Measurements from ENCODE around the gene ZNF202. TPM values are rescaled to one million over a fixed set of nuclear protein-coding genes. Genes with fewer than 3 reads are reported as not detected.

ZNF202 gene
- total RNA-seq, 2 donors from 2014 or later: 25.0 to 28.8 TPM

DNA sequence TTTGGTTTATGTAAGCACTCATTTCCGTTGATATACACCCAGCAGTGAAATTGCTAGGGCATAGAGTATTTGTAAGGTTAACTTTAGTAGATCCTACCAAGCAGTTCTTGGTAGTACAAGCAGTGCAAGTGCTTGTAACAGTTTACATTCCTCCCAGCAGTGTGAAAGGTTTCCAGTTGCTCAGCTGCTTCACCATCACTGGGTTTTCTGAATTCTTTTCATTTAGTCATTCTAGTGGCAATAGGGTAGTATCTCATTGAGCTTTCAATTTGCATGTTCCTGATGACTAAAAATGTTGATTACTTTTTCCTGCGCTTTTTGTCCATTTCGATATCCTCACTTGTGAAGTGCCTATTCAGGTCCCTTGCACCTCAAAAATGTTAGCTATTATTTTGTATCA, 34.3 kb downstream of the ZNF202 start:
- no peaks in the 10 kb centered on the region for H3K9me3 ChIP-seq (ENCODE audit: control insufficient read depth, low read length)
- H3K4me3 ChIP-seq (ENCODE audit: low read length): no peak overlapping the region
- H3K27ac Mint-ChIP-seq: no peak overlapping the region
- peaks cover 16% of the 10 kb centered on the region for H3K4me1 Mint-ChIP-seq
- H3K4me3 Mint-ChIP-seq: no peak overlapping the region
- DNase-seq: no peak
- H3K36me3 Mint-ChIP-seq (ENCODE audit: low read depth): no peaks in the 10 kb centered on the region
- H3K4me1 ChIP-seq (ENCODE audit: control insufficient read depth, insufficient read depth, low read length): no peaks in the 10 kb centered on the region
- TF ChIP-seq, protein P1, sequence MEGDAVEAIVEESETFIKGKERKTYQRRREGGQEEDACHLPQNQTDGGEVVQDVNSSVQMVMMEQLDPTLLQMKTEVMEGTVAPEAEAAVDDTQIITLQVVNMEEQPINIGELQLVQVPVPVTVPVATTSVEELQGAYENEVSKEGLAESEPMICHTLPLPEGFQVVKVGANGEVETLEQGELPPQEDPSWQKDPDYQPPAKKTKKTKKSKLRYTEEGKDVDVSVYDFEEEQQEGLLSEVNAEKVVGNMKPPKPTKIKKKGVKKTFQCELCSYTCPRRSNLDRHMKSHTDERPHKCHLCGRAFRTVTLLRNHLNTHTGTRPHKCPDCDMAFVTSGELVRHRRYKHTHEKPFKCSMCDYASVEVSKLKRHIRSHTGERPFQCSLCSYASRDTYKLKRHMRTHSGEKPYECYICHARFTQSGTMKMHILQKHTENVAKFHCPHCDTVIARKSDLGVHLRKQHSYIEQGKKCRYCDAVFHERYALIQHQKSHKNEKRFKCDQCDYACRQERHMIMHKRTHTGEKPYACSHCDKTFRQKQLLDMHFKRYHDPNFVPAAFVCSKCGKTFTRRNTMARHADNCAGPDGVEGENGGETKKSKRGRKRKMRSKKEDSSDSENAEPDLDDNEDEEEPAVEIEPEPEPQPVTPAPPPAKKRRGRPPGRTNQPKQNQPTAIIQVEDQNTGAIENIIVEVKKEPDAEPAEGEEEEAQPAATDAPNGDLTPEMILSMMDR (conservative IDR thresholded peaks at IDR 0.05): no peak
- no peak overlapping the region for H3K27ac ChIP-seq (ENCODE audit: low read depth, low read length)
- H3K36me3 ChIP-seq (ENCODE audit: control insufficient read depth, insufficient read depth, low read length): no peaks in the 10 kb centered on the region
- 91 to 100% methylated on average over 1 to 3 of the region's 3 CpGs for WGBS, 2 experiments (ENCODE audit: insufficient coverage in 1 of 2, insufficient read length in 1 of 2)
- no peak overlapping the region for H3K9ac ChIP-seq (ENCODE audit: extremely low read depth, low read length, poor library complexity, severe bottlenecking)
- no peaks in the 10 kb centered on the region for H3K27me3 Mint-ChIP-seq (ENCODE audit: insufficient read depth)
- H3K27me3 ChIP-seq (ENCODE audit: control insufficient read depth, insufficient read depth, low read length, poor library complexity, severe bottlenecking): no peaks in the 10 kb centered on the region
- H3K9me3 Mint-ChIP-seq: no peaks in the 10 kb centered on the region

DNA sequence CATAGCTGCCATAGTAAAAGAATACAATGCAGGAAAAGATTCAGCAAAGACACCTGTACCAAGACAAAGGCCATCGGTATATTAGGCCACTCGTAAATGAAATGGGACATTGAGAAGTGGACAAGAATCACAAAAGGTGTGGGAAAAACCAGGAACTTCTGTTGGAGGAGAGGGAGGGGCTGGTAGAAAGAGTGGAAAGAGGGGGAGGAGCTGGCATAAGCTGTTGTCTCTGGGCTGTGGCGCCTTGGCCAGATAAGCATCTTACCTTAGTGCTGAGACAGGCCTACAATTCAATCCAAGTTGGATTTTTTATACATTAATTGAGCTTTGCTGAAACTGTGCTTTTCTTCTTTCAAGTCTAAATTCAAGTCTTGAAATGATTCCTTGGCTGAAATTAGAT, 37.1 kb downstream of the ZNF202 start:
- Histone ChIP-seq H3K36me3 (ENCODE audit: control insufficient read depth, insufficient read depth, low read length) (no peaks in the 10 kb centered on the region), H3K9ac (ENCODE audit: extremely low read depth, low read length, poor library complexity, severe bottlenecking) (no peak overlapping the region), H3K4me3 (ENCODE audit: low read length) (no peak overlapping the region), H3K27me3 (ENCODE audit: control insufficient read depth, insufficient read depth, low read length, poor library complexity, severe bottlenecking) (no peaks in the 10 kb centered on the region), H3K27ac (ENCODE audit: low read depth, low read length) (no peak overlapping the region), H3K4me1 (ENCODE audit: control insufficient read depth, insufficient read depth, low read length) (no peaks in the 10 kb centered on the region), H3K9me3 (ENCODE audit: control insufficient read depth, low read length) (no peaks in the 10 kb centered on the region)
- peaks cover 16% of the 10 kb centered on the region for H3K4me1 Mint-ChIP-seq
- no peak overlapping the region for H3K4me3 Mint-ChIP-seq
- no peaks in the 10 kb centered on the region for H3K36me3 Mint-ChIP-seq (ENCODE audit: low read depth)
- TF ChIP-seq, protein P1 (conservative IDR thresholded peaks at IDR 0.05): no peak
- no peak overlapping the region for H3K27ac Mint-ChIP-seq
- H3K27me3 Mint-ChIP-seq (ENCODE audit: insufficient read depth): peaks cover under 1% of the 10 kb centered on the region
- no peaks in the 10 kb centered on the region for H3K9me3 Mint-ChIP-seq
- 82 to 89% methylated on average over 2 to 3 of the region's 3 CpGs for WGBS, 2 experiments (ENCODE audit: insufficient coverage in 1 of 2, insufficient read length in 1 of 2)
- DNase-seq: no peak

GRCh38 chr11:123702696-123703095, 38.8 kb downstream of the ZNF202 start:
- Histone ChIP-seq H3K27me3 (ENCODE audit: control insufficient read depth, insufficient read depth, low read length, poor library complexity, severe bottlenecking) (no peaks in the 10 kb centered on the region), H3K9ac (ENCODE audit: extremely low read depth, low read length, poor library complexity, severe bottlenecking) (no peak overlapping the region), H3K9me3 (ENCODE audit: control insufficient read depth, low read length) (no peaks in the 10 kb centered on the region), H3K36me3 (ENCODE audit: control insufficient read depth, insufficient read depth, low read length) (no peaks in the 10 kb centered on the region), H3K27ac (ENCODE audit: low read depth, low read length) (no peak overlapping the region), H3K4me3 (ENCODE audit: low read length) (no peak overlapping the region), H3K4me1 (ENCODE audit: control insufficient read depth, insufficient read depth, low read length) (no peaks in the 10 kb centered on the region)
- Mint-ChIP-seq H3K4me1 (peaks cover 16% of the 10 kb centered on the region), H3K27ac (no peak overlapping the region), H3K4me3 (no peak overlapping the region), H3K9me3 (no peaks in the 10 kb centered on the region), H3K27me3 (ENCODE audit: insufficient read depth) (peaks cover 4% of the 10 kb centered on the region), H3K36me3 (ENCODE audit: low read depth) (no peaks in the 10 kb centered on the region)
- 88 to 93% methylated on average over 2 of the region's 2 CpGs for WGBS, 2 experiments (ENCODE audit: insufficient coverage in 1 of 2, insufficient read length in 1 of 2)
- DNase-seq: no peak
- TF ChIP-seq, protein P1 (conservative IDR thresholded peaks at IDR 0.05): no peak
